Panc1 (cell line): ENCODE data around the gene EIF2S2. TPM values are rescaled to one million over a fixed set of nuclear protein-coding genes. Genes with fewer than 3 reads are reported as not detected.

Experiments used
- ATAC-seq: fragments of 200-7000 bp; cut with Tn5 transposase; 2 replicates; pipeline ENCODE4 v1.9.1; 2020; ENCODE audit warnings: mild to moderate bottlenecking, moderate library complexity
- BruUV-seq: library from RNA; stranded (reverse); fragments of 400-500 nt; replicated peaks from 2 replicates; lab custom pipeline; 2021; lab: Mats Ljungman, UMichigan
- CTCF ChIA-PET: fragments of 300-600 bp; sonication (Branson Sonifier 250); formaldehyde crosslinking; loops from one replicate; lab custom pipeline; 2022; ENCODE audit warnings: antibody characterized with exemption; lab: Charles Lee
- POLR2A ChIA-PET: fragments of 300-600 bp; sonication (Branson Sonifier 250); formaldehyde crosslinking; loops from one replicate; lab custom pipeline; 2022; ENCODE audit warnings: antibody characterized with exemption; lab: Charles Lee
- DNase-seq: peaks from one replicate; pipeline ENCODE4 v3.0.0-alpha.2; 2010; ENCODE audit warnings: low read depth, low spot score
- H3K27ac ChIP-seq: 2 replicates; pipeline ENCODE4 v1.5.1; 2011; ENCODE audit warnings: mild to moderate bottlenecking, low read length, inconsistent platforms
- H3K27me3 ChIP-seq: fragments of 200-500 bp; sonication (Bioruptor generic); 2 replicates; pipeline ENCODE4 v1.6.0; 2014; ENCODE audit warnings: low read length, inconsistent platforms; ENCODE audit not compliant: control insufficient read depth, insufficient read depth
- H3K36me3 ChIP-seq: fragments of 200-500 bp; sonication (Bioruptor generic); 2 replicates; pipeline ENCODE4 v1.5.1; 2014; ENCODE audit warnings: inconsistent platforms, mild to moderate bottlenecking, low read length, moderate library complexity; ENCODE audit not compliant: control insufficient read depth, insufficient read depth
- H3K4me1 ChIP-seq: 2 replicates; pipeline ENCODE4 v1.5.1; 2011; ENCODE audit warnings: inconsistent platforms, mild to moderate bottlenecking, low read length, moderate library complexity; ENCODE audit not compliant: control insufficient read depth, insufficient read depth
- H3K4me3 ChIP-seq, 2 experiments: 2 replicates each; pipeline ENCODE4 v1.5.1; 2011 to 2012; ENCODE audit warnings: low read depth in 2 of 2, low read length in 2 of 2, mild to moderate bottlenecking in 2 of 2, inconsistent platforms in 1 of 2, moderate library complexity in 1 of 2
- H3K9me3 ChIP-seq: fragments of 200-500 bp; sonication (Bioruptor generic); 2 replicates; pipeline ENCODE4 v1.5.1; 2014; ENCODE audit warnings: low read depth, mild to moderate bottlenecking, inconsistent platforms, low read length, moderate library complexity; ENCODE audit not compliant: control insufficient read depth, insufficient read depth
- POLR2AphosphoS5 ChIP-seq: IDR thresholded peaks from 2 replicates; pipeline ENCODE4 v1.6.1; 2012; ENCODE audit warnings: mild to moderate bottlenecking, low read depth, low read length, moderate library complexity
- SIN3A ChIP-seq: IDR thresholded peaks from 2 replicates; pipeline ENCODE4 v1.6.1; 2012; ENCODE audit warnings: low read depth, mild to moderate bottlenecking, low read length, moderate library complexity, borderline replicate concordance; ENCODE audit not compliant: insufficient read depth
- TCF7L2 ChIP-seq: IDR thresholded peaks from 2 replicates; pipeline ENCODE4 v1.6.1; 2011; ENCODE audit warnings: mild to moderate bottlenecking, low read depth, low read length, inconsistent platforms
- in situ Hi-C: cut with HindIII; loops from 2 replicates; pipeline ENCODE4 v1.10.0; 2016; ENCODE audit warnings: low sequenced_read_pairs, low pct_unique_long_range_greater_than_20kb
- intact Hi-C: fragments of 100-400 bp; cut with micrococcal nuclease; formaldehyde crosslinking; loops from one replicate; pipeline ENCODE4 v1.10.0; 2022; ENCODE audit not compliant: unreplicated experiment
- total RNA-seq: library from RNA; stranded (reverse); gene quantifications from one replicate; pipeline ENCODE4 v1.2.1, GENCODE V29; 2021; ENCODE audit not compliant: unreplicated experiment
- TF ChIP-seq, protein P1 (sequence below), 2 experiments: IDR thresholded peaks; 2 replicates each; pipeline ENCODE4 v1.6.1; 2011 to 2012; ENCODE audit warnings: low read depth in 2 of 2, control low read depth in 1 of 2, low read length in 1 of 2, mild to moderate bottlenecking in 1 of 2, moderate library complexity in 1 of 2; ENCODE audit not compliant: insufficient read depth in 1 of 2
- TF ChIP-seq, protein P2 (sequence below): fragments of 450-650 bp; IDR thresholded peaks from 2 replicates; pipeline ENCODE4 v1.5.1; 2017; ENCODE audit warnings: mild to moderate bottlenecking

EIF2S2 gene
- total RNA-seq, 1 experiment from 2014 or later: 82.0 TPM

DNA sequence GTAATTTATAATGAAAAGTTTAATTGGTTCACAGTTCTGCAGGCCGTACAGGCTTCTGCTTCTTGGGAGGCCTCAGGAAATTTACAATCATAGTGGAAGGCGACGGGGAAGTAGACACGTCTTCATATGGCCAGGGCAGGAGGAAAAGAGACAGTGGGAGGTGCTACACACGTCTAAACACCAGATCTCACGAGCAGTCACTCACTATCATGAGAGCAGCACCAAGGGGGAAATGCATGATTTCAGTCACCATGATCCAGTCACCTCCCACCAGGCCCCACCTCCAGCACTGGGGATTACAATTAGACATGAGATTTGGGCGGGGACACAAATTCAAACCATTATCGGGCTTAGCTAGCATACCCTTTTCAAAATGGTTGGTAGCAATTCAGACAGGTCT, 41.2 kb downstream of the EIF2S2 start:
- Histone ChIP-seq H3K36me3 (no peaks in the 10 kb centered on the region), H3K27ac (no peak overlapping the region), H3K27me3 (no peaks in the 10 kb centered on the region), H3K9me3 (no peaks in the 10 kb centered on the region), H3K4me1 (peaks cover 10% of the 10 kb centered on the region), H3K4me3 (no peak overlapping the region)
- BruUV-seq: no TSS peak
- in situ Hi-C loops (no loop called here), intact Hi-C loops (no loop called here)
- ATAC-seq: no peak
- DNase-seq: no peak
- TF ChIP-seq POLR2AphosphoS5: no peak
- TF ChIP-seq, protein P1, sequence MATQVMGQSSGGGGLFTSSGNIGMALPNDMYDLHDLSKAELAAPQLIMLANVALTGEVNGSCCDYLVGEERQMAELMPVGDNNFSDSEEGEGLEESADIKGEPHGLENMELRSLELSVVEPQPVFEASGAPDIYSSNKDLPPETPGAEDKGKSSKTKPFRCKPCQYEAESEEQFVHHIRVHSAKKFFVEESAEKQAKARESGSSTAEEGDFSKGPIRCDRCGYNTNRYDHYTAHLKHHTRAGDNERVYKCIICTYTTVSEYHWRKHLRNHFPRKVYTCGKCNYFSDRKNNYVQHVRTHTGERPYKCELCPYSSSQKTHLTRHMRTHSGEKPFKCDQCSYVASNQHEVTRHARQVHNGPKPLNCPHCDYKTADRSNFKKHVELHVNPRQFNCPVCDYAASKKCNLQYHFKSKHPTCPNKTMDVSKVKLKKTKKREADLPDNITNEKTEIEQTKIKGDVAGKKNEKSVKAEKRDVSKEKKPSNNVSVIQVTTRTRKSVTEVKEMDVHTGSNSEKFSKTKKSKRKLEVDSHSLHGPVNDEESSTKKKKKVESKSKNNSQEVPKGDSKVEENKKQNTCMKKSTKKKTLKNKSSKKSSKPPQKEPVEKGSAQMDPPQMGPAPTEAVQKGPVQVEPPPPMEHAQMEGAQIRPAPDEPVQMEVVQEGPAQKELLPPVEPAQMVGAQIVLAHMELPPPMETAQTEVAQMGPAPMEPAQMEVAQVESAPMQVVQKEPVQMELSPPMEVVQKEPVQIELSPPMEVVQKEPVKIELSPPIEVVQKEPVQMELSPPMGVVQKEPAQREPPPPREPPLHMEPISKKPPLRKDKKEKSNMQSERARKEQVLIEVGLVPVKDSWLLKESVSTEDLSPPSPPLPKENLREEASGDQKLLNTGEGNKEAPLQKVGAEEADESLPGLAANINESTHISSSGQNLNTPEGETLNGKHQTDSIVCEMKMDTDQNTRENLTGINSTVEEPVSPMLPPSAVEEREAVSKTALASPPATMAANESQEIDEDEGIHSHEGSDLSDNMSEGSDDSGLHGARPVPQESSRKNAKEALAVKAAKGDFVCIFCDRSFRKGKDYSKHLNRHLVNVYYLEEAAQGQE (IDR thresholded peaks at IDR 0.05; ENCODE audit: insufficient read depth in 1 of 2, low read depth in 2 of 2, low read length in 1 of 2): no peak
- no peak for TF ChIP-seq TCF7L2
- TF ChIP-seq SIN3A: no peak
- TF ChIP-seq, protein P2, sequence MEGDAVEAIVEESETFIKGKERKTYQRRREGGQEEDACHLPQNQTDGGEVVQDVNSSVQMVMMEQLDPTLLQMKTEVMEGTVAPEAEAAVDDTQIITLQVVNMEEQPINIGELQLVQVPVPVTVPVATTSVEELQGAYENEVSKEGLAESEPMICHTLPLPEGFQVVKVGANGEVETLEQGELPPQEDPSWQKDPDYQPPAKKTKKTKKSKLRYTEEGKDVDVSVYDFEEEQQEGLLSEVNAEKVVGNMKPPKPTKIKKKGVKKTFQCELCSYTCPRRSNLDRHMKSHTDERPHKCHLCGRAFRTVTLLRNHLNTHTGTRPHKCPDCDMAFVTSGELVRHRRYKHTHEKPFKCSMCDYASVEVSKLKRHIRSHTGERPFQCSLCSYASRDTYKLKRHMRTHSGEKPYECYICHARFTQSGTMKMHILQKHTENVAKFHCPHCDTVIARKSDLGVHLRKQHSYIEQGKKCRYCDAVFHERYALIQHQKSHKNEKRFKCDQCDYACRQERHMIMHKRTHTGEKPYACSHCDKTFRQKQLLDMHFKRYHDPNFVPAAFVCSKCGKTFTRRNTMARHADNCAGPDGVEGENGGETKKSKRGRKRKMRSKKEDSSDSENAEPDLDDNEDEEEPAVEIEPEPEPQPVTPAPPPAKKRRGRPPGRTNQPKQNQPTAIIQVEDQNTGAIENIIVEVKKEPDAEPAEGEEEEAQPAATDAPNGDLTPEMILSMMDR: no peak
- ChIA-PET CTCF (no interaction called here), POLR2A (interaction anchor here (0.7 kb wide), 1 partner anchor 66 kb away, joined by 3 read pairs; no protein-coding TSS in a partner anchor)

DNA sequence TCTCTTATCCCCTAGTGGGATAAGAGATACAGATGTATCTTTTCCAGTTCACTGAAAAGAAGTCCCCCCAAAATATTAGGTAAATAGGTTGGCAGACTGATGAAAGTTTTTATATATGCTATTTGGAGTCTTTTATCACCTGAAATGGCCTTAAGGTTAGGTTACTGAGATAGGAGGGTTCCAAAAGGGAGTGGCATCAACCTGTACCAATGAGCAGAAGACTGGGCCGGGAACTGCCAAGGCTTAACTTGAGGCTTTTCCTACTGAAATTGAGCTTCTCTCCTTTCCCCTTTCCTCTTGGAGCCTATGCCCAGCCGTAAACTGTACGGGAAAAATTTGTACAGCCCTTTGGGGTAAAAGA, 42.0 kb downstream of the EIF2S2 start:
- CTCF ChIA-PET: interaction anchor here (1.1 kb wide), 1 partner anchor 12 kb away, joined by 3 read pairs; no protein-coding TSS in a partner anchor

More for the DNA sequence above, 42.0 kb downstream of the EIF2S2 start:
- H3K9me3 ChIP-seq: no peaks in the 10 kb centered on the region
- no peak overlapping the region for H3K4me3 ChIP-seq
- peaks cover 10% of the 10 kb centered on the region for H3K4me1 ChIP-seq
- no peaks in the 10 kb centered on the region for H3K27me3 ChIP-seq
- DNase-seq (no peak), ATAC-seq (0 out of 2 replicates have a peak, but pooled peaks have one; percentile 3)
- TF ChIP-seq TCF7L2: no peak
- TF ChIP-seq, protein P2: peak; percentile 36; the same call in 1 of the 2 replicates
- POLR2A ChIA-PET: no interaction called here
- in situ Hi-C loops: no loop called here
- intact Hi-C loops: no loop called here
- BruUV-seq: no TSS peak
- H3K27ac ChIP-seq: no peak overlapping the region
- H3K36me3 ChIP-seq: no peaks in the 10 kb centered on the region
